Activated CD8-positive, alpha-beta T cell treated with anti-CD3 and anti-CD28 coated beads for 36 hours (primary cell): ENCODE measurements around the gene TRAF2. TPM values are rescaled to one million over a fixed set of nuclear protein-coding genes. Genes with fewer than 3 reads are reported as not detected.

Experiments used
- ATAC-seq: fragments of 200-7000 bp; cut with Tn5 transposase; one replicate; pipeline ENCODE4 v1.10.0; 2021; ENCODE audit warnings: mild to moderate bottlenecking, moderate library complexity
- CTCF ChIA-PET: fragments of 350-600 bp; sonication (Branson Sonifier 250); formaldehyde crosslinking; loops from one replicate; lab custom pipeline; 2021; ENCODE audit warnings: antibody characterized with exemption; lab: Charles Lee
- POLR2A ChIA-PET: fragments of 350-600 bp; sonication (Branson Sonifier 250); formaldehyde crosslinking; loops from one replicate; lab custom pipeline; 2021; ENCODE audit warnings: antibody characterized with exemption; lab: Charles Lee
- DNase-seq: peaks from one replicate; pipeline ENCODE4 v3.0.0-alpha.2; 2020
- H3K27ac Mint-ChIP-seq: one replicate; pipeline ENCODE4 v1.8.0; 2021; ENCODE audit warnings: mild to moderate bottlenecking, mixed read lengths
- H3K27me3 Mint-ChIP-seq: one replicate; pipeline ENCODE4 v1.8.0; 2021; ENCODE audit warnings: mixed read lengths
- H3K36me3 Mint-ChIP-seq: one replicate; pipeline ENCODE4 v1.8.0; 2021; ENCODE audit warnings: low read depth, mixed read lengths
- H3K4me1 Mint-ChIP-seq: one replicate; pipeline ENCODE4 v1.8.0; 2021; ENCODE audit warnings: low read depth, mixed read lengths
- H3K4me3 Mint-ChIP-seq: one replicate; pipeline ENCODE4 v1.8.0; 2021; ENCODE audit warnings: mild to moderate bottlenecking, moderate library complexity, mixed read lengths
- H3K9me3 Mint-ChIP-seq: one replicate; pipeline ENCODE4 v1.8.0; 2021; ENCODE audit warnings: mixed read lengths
- intact Hi-C: fragments of 100-400 bp; cut with micrococcal nuclease; formaldehyde crosslinking; loops from one replicate; pipeline ENCODE4 v1.10.0; 2022
- total RNA-seq, 2 experiments: library from RNA; stranded (reverse); gene quantifications; one replicate each; pipeline ENCODE4 v1.2.3, GENCODE V29; 2021
- TF ChIP-seq, protein P1 (sequence below): fragments of 200-600 bp; IDR thresholded peaks from one replicate; pipeline ENCODE4 v1.8.0; 2022; ENCODE audit warnings: antibody characterized with exemption, mild to moderate bottlenecking

TRAF2 gene
- total RNA-seq, 2 experiments from 2014 or later: 34.8 to 40.5 TPM

GRCh38 chr9:136845465-136846260 lies 40.7 kb upstream of the TRAF2 start:
- no peak for ATAC-seq
- DNase-seq: no peak
- no peak overlapping the region for H3K4me3 Mint-ChIP-seq
- intact Hi-C loops: loop anchor here (5.0 kb wide), 1 partner anchor 57 kb away; no protein-coding TSS in a partner anchor
- POLR2A ChIA-PET: no interaction called here
- H3K4me1 Mint-ChIP-seq: peaks cover 16% of the 10 kb centered on the region
- TF ChIP-seq, protein P1, sequence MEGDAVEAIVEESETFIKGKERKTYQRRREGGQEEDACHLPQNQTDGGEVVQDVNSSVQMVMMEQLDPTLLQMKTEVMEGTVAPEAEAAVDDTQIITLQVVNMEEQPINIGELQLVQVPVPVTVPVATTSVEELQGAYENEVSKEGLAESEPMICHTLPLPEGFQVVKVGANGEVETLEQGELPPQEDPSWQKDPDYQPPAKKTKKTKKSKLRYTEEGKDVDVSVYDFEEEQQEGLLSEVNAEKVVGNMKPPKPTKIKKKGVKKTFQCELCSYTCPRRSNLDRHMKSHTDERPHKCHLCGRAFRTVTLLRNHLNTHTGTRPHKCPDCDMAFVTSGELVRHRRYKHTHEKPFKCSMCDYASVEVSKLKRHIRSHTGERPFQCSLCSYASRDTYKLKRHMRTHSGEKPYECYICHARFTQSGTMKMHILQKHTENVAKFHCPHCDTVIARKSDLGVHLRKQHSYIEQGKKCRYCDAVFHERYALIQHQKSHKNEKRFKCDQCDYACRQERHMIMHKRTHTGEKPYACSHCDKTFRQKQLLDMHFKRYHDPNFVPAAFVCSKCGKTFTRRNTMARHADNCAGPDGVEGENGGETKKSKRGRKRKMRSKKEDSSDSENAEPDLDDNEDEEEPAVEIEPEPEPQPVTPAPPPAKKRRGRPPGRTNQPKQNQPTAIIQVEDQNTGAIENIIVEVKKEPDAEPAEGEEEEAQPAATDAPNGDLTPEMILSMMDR: no peak
- H3K27ac Mint-ChIP-seq: no peak overlapping the region
- peaks cover 11% of the 10 kb centered on the region for H3K36me3 Mint-ChIP-seq
- H3K27me3 Mint-ChIP-seq: peaks cover 17% of the 10 kb centered on the region
- H3K9me3 Mint-ChIP-seq: no peaks in the 10 kb centered on the region
- CTCF ChIA-PET: interaction anchor here (1.2 to 3.1 kb wide), 2 partner anchors 39 to 183 kb away, joined by 3 to 9 read pairs; no protein-coding TSS in a partner anchor

GRCh38 chr9:136846376-136847087 lies 39.8 kb upstream of the TRAF2 start:
- no peak for DNase-seq
- Mint-ChIP-seq H3K4me1 (peaks cover 16% of the 10 kb centered on the region), H3K36me3 (peaks cover 11% of the 10 kb centered on the region), H3K4me3 (no peak overlapping the region), H3K27me3 (peaks cover 17% of the 10 kb centered on the region), H3K27ac (no peak overlapping the region), H3K9me3 (no peaks in the 10 kb centered on the region)
- TF ChIP-seq, protein P1: no peak
- ChIA-PET POLR2A (interaction anchor here (0.9 to 2.6 kb wide), 2 partner anchors 15 to 39 kb away, joined by 4 to 8 read pairs; partner anchors contain the start of gene RABL6), CTCF (interaction anchor here (1.0 to 1.6 kb wide), 3 partner anchors 13 to 183 kb away, joined by 3 to 4 read pairs (median 3); no protein-coding TSS in a partner anchor)
- intact Hi-C loops: loop anchor here (5.0 kb wide), 1 partner anchor 56 kb away; no protein-coding TSS in a partner anchor
- no peak for ATAC-seq

GRCh38 chr9:136847088-136847825 lies 39.1 kb upstream of the TRAF2 start:
- Mint-ChIP-seq H3K36me3 (peaks cover 11% of the 10 kb centered on the region), H3K27me3 (peaks cover 17% of the 10 kb centered on the region), H3K4me1 (peaks cover 13% of the 10 kb centered on the region), H3K9me3 (no peaks in the 10 kb centered on the region), H3K27ac (peak overlapping the region; percentile 71), H3K4me3 (peak overlapping the region; percentile 92)
- POLR2A ChIA-PET: interaction anchor here (0.9 to 2.6 kb wide), 6 partner anchors 15 to 104 kb away, joined by 3 to 8 read pairs (median 4); partner anchors contain the start of gene RABL6
- ATAC-seq (no peak), DNase-seq (no peak)
- TF ChIP-seq, protein P1: no peak
- CTCF ChIA-PET: interaction anchor here (1.0 to 1.6 kb wide), 3 partner anchors 14 to 37 kb away, joined by 3 to 6 read pairs (median 4); no protein-coding TSS in a partner anchor
- intact Hi-C loops: loop anchor here (5.0 kb wide), 1 partner anchor 55 kb away; no protein-coding TSS in a partner anchor

GRCh38 chr9:136847826-136848392 lies 38.4 kb upstream of the TRAF2 start:
- Mint-ChIP-seq H3K36me3 (peaks cover 11% of the 10 kb centered on the region), H3K27me3 (peaks cover 17% of the 10 kb centered on the region), H3K4me3 (peak overlapping the region; percentile 92), H3K27ac (peak overlapping the region; percentile 71), H3K9me3 (no peaks in the 10 kb centered on the region), H3K4me1 (peaks cover 11% of the 10 kb centered on the region)
- ChIA-PET POLR2A (interaction anchor here (0.7 to 2.6 kb wide), 10 partner anchors 11 to 145 kb away, joined by 3 to 8 read pairs (median 3); no protein-coding TSS in a partner anchor), CTCF (interaction anchor here (1.0 to 1.6 kb wide), 4 partner anchors 14 to 187 kb away, joined by 3 to 6 read pairs (median 4); no protein-coding TSS in a partner anchor)
- ATAC-seq (peak; percentile 34), DNase-seq (peak; percentile 95)
- TF ChIP-seq, protein P1: no peak
- intact Hi-C loops: loop anchor here (5.0 kb wide), 1 partner anchor 54 kb away; no protein-coding TSS in a partner anchor
